Erythroblast (primary cell): ENCODE data around the gene SLC4A3.

ENCODE experiments used
- GATA1 ChIP-seq: IDR thresholded peaks from 2 replicates; pipeline ENCODE4 v1.6.1; 2011; ENCODE audit warnings: low read depth, mild to moderate bottlenecking, control low read depth, low read length, moderate library complexity
- POLR2A ChIP-seq: IDR thresholded peaks from 2 replicates; pipeline ENCODE4 v1.6.1; 2011; ENCODE audit warnings: mild to moderate bottlenecking, low read length

DNA sequence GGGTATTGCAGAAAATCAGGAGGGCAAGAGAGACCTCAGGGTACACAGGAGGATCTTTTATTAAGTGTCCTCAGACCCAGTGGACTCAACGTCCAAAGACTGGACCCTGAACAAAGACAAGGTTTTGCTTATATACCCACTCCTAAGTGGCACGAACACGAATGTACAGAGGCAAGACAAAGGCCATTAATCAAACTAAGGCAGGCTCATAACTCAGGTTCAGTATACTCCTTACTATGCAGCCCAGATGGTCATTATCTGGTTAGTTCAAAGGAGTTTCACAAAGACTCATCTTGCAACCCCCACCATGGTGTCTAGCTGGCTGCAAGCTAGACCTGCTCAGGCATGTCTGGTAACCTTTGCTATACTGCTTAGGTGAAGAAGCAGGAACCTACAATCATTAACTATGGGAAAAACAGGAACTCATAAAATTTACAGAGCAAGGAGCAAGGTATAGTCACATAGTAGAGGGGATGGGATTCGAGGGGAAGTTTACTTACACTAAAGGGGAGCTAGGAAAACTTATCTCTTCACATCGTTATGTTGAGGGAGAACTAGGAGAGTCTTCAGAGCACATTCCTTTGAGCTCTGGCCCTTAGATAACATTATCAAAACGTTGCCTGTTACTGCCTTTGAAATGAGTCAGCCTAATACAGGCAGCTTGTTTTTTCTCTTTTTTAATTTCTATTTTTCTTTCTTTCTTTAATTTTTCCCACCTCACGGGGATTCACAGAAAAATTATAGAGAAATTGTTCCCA, 33.9 kb downstream of the SLC4A3 start:
- TF ChIP-seq POLR2A: no peak
- no peak for TF ChIP-seq GATA1
